ENCODE results near the gene NOL3.

The NOL3 gene

GRCh38 chr16:67206838-67207248, 36.5 kb downstream of the NOL3 start:
- no peak for DNase-seq (ENCODE audit: low read depth)

- no peak for DNase-seq (ENCODE audit: low read depth)
Observed at GRCh38 chr16:67207249-67208091, 37.1 kb downstream of the NOL3 start.

- no peak for DNase-seq (ENCODE audit: low read depth)
Observed at GRCh38 chr16:67208154-67208896, 38.0 kb downstream of the NOL3 start.

GRCh38 chr16:67209565-67209964, 39.2 kb downstream of the NOL3 start:
- no peak for DNase-seq (ENCODE audit: low read depth)

- DNase-seq (ENCODE audit: low read depth) = no peak
Observed at GRCh38 chr16:67210069-67210937, 40.0 kb downstream of the NOL3 start.

GRCh38 chr16:67211674-67212073, 41.3 kb downstream of the NOL3 start:
- no peak for DNase-seq (ENCODE audit: low read depth)

GRCh38 chr16:67212766-67213165, 42.4 kb downstream of the NOL3 start:
- no peak for DNase-seq (ENCODE audit: low read depth)

GRCh38 chr16:67213197-67214019, 43.1 kb downstream of the NOL3 start:
- no peak for DNase-seq (ENCODE audit: low read depth)

- no peak for DNase-seq (ENCODE audit: low read depth)
Observed at GRCh38 chr16:67215706-67216105, 45.4 kb downstream of the NOL3 start.

- no peak for DNase-seq (ENCODE audit: low read depth)
Observed at GRCh38 chr16:67216612-67217490, 46.5 kb downstream of the NOL3 start.

GRCh38 chr16:67223992-67224391, 53.7 kb downstream of the NOL3 start:
- no peak for DNase-seq (ENCODE audit: low read depth)
